ENCODE data around the gene TNS3. TPM values are rescaled to one million over a fixed set of nuclear protein-coding genes. Genes with fewer than 3 reads are reported as not detected.

Gene TNS3
- total RNA-seq, 1 experiment from 2014 or later = 533 TPM

GRCh38 chr7:47407821-47408674 lies 173.9 kb downstream of the TNS3 start:
- DNase-seq (ENCODE audit: low read depth, low spot score) (no peak), ATAC-seq (no peak; the same call in 1 of the 2 replicates)
- peaks cover 56% of the 10 kb centered on the region for H3K4me1 ChIP-seq (ENCODE audit: control insufficient read depth, insufficient read depth, low read length)
- TF ChIP-seq POLR2AphosphoS5 (IDR thresholded peaks at IDR 0.05; ENCODE audit: low read depth, low read length) (peak; percentile 21), CTCF (IDR thresholded peaks at IDR 0.05) (no peak)
- intact Hi-C loops (cut with micrococcal nuclease; ENCODE audit: unreplicated experiment) (no loop called here), in situ Hi-C loops (cut with HindIII; ENCODE audit: low pct_unique_long_range_greater_than_20kb, low sequenced_read_pairs) (no loop called here)
- H3K4me3 ChIP-seq (ENCODE audit: low read depth in 2 of 2, low read length in 2 of 2) = no peak overlapping the region
- ChIA-PET CTCF (no interaction called here), POLR2A (no interaction called here)
- H3K9me3 ChIP-seq (ENCODE audit: control insufficient read depth, insufficient read depth, low read depth, low read length) = no peaks in the 10 kb centered on the region
- no TSS peak for BruUV-seq (replicated peaks)
- H3K27me3 ChIP-seq (ENCODE audit: control insufficient read depth, insufficient read depth, low read length) = no peaks in the 10 kb centered on the region
- peak overlapping the region; percentile 31; the same call in 1 of the 2 replicates for H3K27ac ChIP-seq (ENCODE audit: low read length)
- peaks cover 61% of the 10 kb centered on the region for H3K36me3 ChIP-seq (ENCODE audit: control insufficient read depth, insufficient read depth, low read length)

- intact Hi-C loops (cut with micrococcal nuclease; ENCODE audit: unreplicated experiment) = no loop called here
Observed at GRCh38 chr7:47407136-47407535, 174.8 kb downstream of the TNS3 start.

More at GRCh38 chr7:47407136-47407535, 174.8 kb downstream of the TNS3 start:
- CTCF ChIA-PET = no interaction called here
- Histone ChIP-seq H3K27me3 (ENCODE audit: control insufficient read depth, insufficient read depth, low read length) (no peaks in the 10 kb centered on the region), H3K4me1 (ENCODE audit: control insufficient read depth, insufficient read depth, low read length) (peaks cover 63% of the 10 kb centered on the region), H3K36me3 (ENCODE audit: control insufficient read depth, insufficient read depth, low read length) (peaks cover 63% of the 10 kb centered on the region), H3K9me3 (ENCODE audit: control insufficient read depth, insufficient read depth, low read depth, low read length) (no peaks in the 10 kb centered on the region), H3K4me3 (ENCODE audit: low read depth in 2 of 2, low read length in 2 of 2) (no peak overlapping the region), H3K27ac (ENCODE audit: low read length) (peak overlapping the region; percentile 31; the same call in 1 of the 2 replicates)
- no TSS peak for BruUV-seq (replicated peaks)
- no peak for TF ChIP-seq TCF7L2 (IDR thresholded peaks at IDR 0.05; ENCODE audit: low read depth, low read length)
- TF ChIP-seq SIN3A (IDR thresholded peaks at IDR 0.05; ENCODE audit: borderline replicate concordance, insufficient read depth, low read depth, low read length) = no peak
- TF ChIP-seq REST (IDR thresholded peaks at IDR 0.05; ENCODE audit: insufficient read depth in 1 of 2, low read depth in 2 of 2, low read length in 1 of 2) = no peak
- TF ChIP-seq POLR2AphosphoS5 (IDR thresholded peaks at IDR 0.05; ENCODE audit: low read depth, low read length) = no peak; the same call in 1 of the 2 replicates
- no peak for TF ChIP-seq CTCF (IDR thresholded peaks at IDR 0.05)
- in situ Hi-C loops (cut with HindIII; ENCODE audit: low pct_unique_long_range_greater_than_20kb, low sequenced_read_pairs) = no loop called here
- ATAC-seq (no peak), DNase-seq (ENCODE audit: low read depth, low spot score) (no peak)
- POLR2A ChIA-PET = interaction anchor here (0.5 kb wide), 1 partner anchor 184 kb away, joined by 11 read pairs; no protein-coding TSS in a partner anchor
